H9 (cell line): ENCODE results near the gene RABEP1. TPM values are rescaled to one million over a fixed set of nuclear protein-coding genes. Genes with fewer than 3 reads are reported as not detected.
A peak's percentile ranks its signal among the peaks of the same experiment; 100 is the strongest.

ENCODE experiments used
- DNase-seq: peaks from one replicate; pipeline ENCODE4 v3.0.0-alpha.2; 2017
- H2AFZ ChIP-seq: one replicate; pipeline ENCODE4 v1.6.1; 2013; ENCODE audit warnings: mild to moderate bottlenecking, low read length, control low read depth, moderate library complexity
- H2AK5ac ChIP-seq: 2 replicates; pipeline ENCODE4 v1.6.1; 2013; ENCODE audit warnings: low read length, control low read depth, mixed read lengths; ENCODE audit not compliant: insufficient read length
- H2BK120ac ChIP-seq: one replicate; pipeline ENCODE4 v1.6.1; 2013; ENCODE audit warnings: low read depth, mild to moderate bottlenecking, low read length, control low read depth, inconsistent platforms; ENCODE audit not compliant: poor library complexity, severe bottlenecking
- H2BK12ac ChIP-seq: 2 replicates; pipeline ENCODE4 v1.6.1; 2013; ENCODE audit warnings: low read length, control low read depth, mixed read lengths, low read depth; ENCODE audit not compliant: insufficient read length
- H2BK15ac ChIP-seq: 2 replicates; pipeline ENCODE4 v1.6.1; 2013; ENCODE audit warnings: low read depth, low read length, control low read depth
- H2BK20ac ChIP-seq: one replicate; pipeline ENCODE4 v1.6.1; 2013; ENCODE audit warnings: low read depth, mild to moderate bottlenecking, low read length, control low read depth, inconsistent platforms; ENCODE audit not compliant: poor library complexity, severe bottlenecking
- H2BK5ac ChIP-seq: 2 replicates; pipeline ENCODE4 v1.6.1; 2013; ENCODE audit warnings: low read length, control low read depth, mixed read lengths; ENCODE audit not compliant: insufficient read length
- H3K14ac ChIP-seq: 2 replicates; pipeline ENCODE4 v1.6.1; 2013; ENCODE audit warnings: low read length, control low read depth; ENCODE audit not compliant: insufficient read depth
- H3K18ac ChIP-seq: 2 replicates; pipeline ENCODE4 v1.6.1; 2013; ENCODE audit warnings: low read depth, mild to moderate bottlenecking, mixed read lengths, low read length, control low read depth; ENCODE audit not compliant: insufficient read length
- H3K23ac ChIP-seq: 2 replicates; pipeline ENCODE4 v1.6.1; 2013; ENCODE audit warnings: low read length, control low read depth, mixed read lengths, low read depth; ENCODE audit not compliant: insufficient read length
- H3K23me2 ChIP-seq: 2 replicates; pipeline ENCODE4 v1.6.1; 2013; ENCODE audit warnings: low read depth, mild to moderate bottlenecking, mixed read lengths, low read length, control low read depth; ENCODE audit not compliant: insufficient read length, poor library complexity, severe bottlenecking
- H3K27ac ChIP-seq: 2 replicates; pipeline ENCODE4 v1.5.1; 2013; ENCODE audit warnings: low read length, control low read depth, mixed read lengths, low read depth; ENCODE audit not compliant: insufficient read length
- H3K27me3 ChIP-seq: 2 replicates; pipeline ENCODE4 v1.6.1; 2013; ENCODE audit warnings: low read length, control low read depth, inconsistent platforms; ENCODE audit not compliant: insufficient read depth
- H3K4ac ChIP-seq: 2 replicates; pipeline ENCODE4 v1.6.1; 2013; ENCODE audit warnings: low read depth, mild to moderate bottlenecking, control low read depth, inconsistent platforms, low read length, moderate library complexity
- H3K4me1 ChIP-seq: 2 replicates; pipeline ENCODE4 v1.6.1; 2013; ENCODE audit warnings: low read length, control low read depth, inconsistent platforms; ENCODE audit not compliant: insufficient read depth
- H3K4me2 ChIP-seq: 2 replicates; pipeline ENCODE4 v1.6.1; 2013; ENCODE audit warnings: low read length, control low read depth, mixed read lengths; ENCODE audit not compliant: insufficient read length, insufficient read depth
- H3K56ac ChIP-seq: 2 replicates; pipeline ENCODE4 v1.6.1; 2013; ENCODE audit warnings: low read depth, mild to moderate bottlenecking, mixed read lengths, low read length, control low read depth; ENCODE audit not compliant: insufficient read length
- H3K79me1 ChIP-seq: 2 replicates; pipeline ENCODE4 v1.6.1; 2013; ENCODE audit warnings: low read depth, mild to moderate bottlenecking, moderate library complexity, low read length, control low read depth, inconsistent platforms; ENCODE audit not compliant: insufficient read depth, poor library complexity, severe bottlenecking
- H3K79me2 ChIP-seq: 2 replicates; pipeline ENCODE4 v1.6.1; 2013; ENCODE audit warnings: low read length, control low read depth, inconsistent platforms; ENCODE audit not compliant: insufficient read depth
- H3K9ac ChIP-seq: 2 replicates; pipeline ENCODE4 v1.6.1; 2013; ENCODE audit warnings: low read length, control low read depth, mixed read lengths; ENCODE audit not compliant: insufficient read length; ENCODE audit errors: extremely low read depth
- H3K9me3 ChIP-seq: one replicate; pipeline ENCODE4 v1.6.1; 2013; ENCODE audit warnings: low read depth, low read length, inconsistent platforms; ENCODE audit not compliant: control insufficient read depth
- H3T11ph ChIP-seq: one replicate; pipeline ENCODE4 v1.6.1; 2013; ENCODE audit warnings: mild to moderate bottlenecking, low read length, control low read depth, inconsistent platforms
- H4K20me1 ChIP-seq: one replicate; pipeline ENCODE4 v1.6.1; 2013; ENCODE audit not compliant: control insufficient read depth, insufficient read length, insufficient read depth
- H4K5ac ChIP-seq: 2 replicates; pipeline ENCODE4 v1.6.1; 2013; ENCODE audit warnings: low read depth, mild to moderate bottlenecking, mixed read lengths, low read length, control low read depth; ENCODE audit not compliant: insufficient read length
- H4K8ac ChIP-seq: replicated peaks from 2 replicates; pipeline ENCODE4 v1.6.1; 2013; ENCODE audit warnings: low read length, control low read depth, mixed read lengths, low read depth; ENCODE audit not compliant: insufficient read length
- H4K91ac ChIP-seq: 2 replicates; pipeline ENCODE4 v1.6.1; 2013; ENCODE audit warnings: low read depth, mild to moderate bottlenecking, moderate library complexity, mixed read lengths, low read length, control low read depth; ENCODE audit not compliant: insufficient read length
- H3K27ac Mint-ChIP-seq, 3 experiments: 2 replicates in 2 of 3; 3 replicates in 1 of 3; pipeline ENCODE4 v1.8.0; 2020 to 2021; ENCODE audit warnings: mixed read lengths in 3 of 3, mild to moderate bottlenecking in 1 of 3, moderate library complexity in 1 of 3
- H3K27me3 Mint-ChIP-seq: 2 replicates; pipeline ENCODE4 v1.8.0; 2021; ENCODE audit warnings: low read depth, mild to moderate bottlenecking, moderate library complexity, mixed read lengths
- H3K36me3 Mint-ChIP-seq, 3 experiments: 2 replicates in 2 of 3; 3 replicates in 1 of 3; pipeline ENCODE4 v1.8.0; 2020 to 2021; ENCODE audit warnings: low read depth in 3 of 3, mixed read lengths in 3 of 3; ENCODE audit not compliant: insufficient read depth in 1 of 3
- H3K4me1 Mint-ChIP-seq, 2 experiments: 2 replicates each; pipeline ENCODE4 v1.8.0; 2020; ENCODE audit warnings: mixed read lengths in 2 of 2
- H3K4me3 Mint-ChIP-seq, 2 experiments: 2 replicates in 1 of 2; 3 replicates in 1 of 2; pipeline ENCODE4 v1.8.0; 2020 to 2021; ENCODE audit warnings: mild to moderate bottlenecking in 2 of 2, mixed read lengths in 2 of 2, moderate library complexity in 1 of 2
- H3K9me3 Mint-ChIP-seq, 2 experiments: 2 replicates in 1 of 2; 3 replicates in 1 of 2; pipeline ENCODE4 v1.8.0; 2020; ENCODE audit warnings: mild to moderate bottlenecking in 2 of 2, mixed read lengths in 2 of 2, moderate library complexity in 1 of 2
- WGBS: extraction: QIAGEN DNeasy Blood & Tissue Kit; methylation state at CpG from one replicate; pipeline ENCODE4 v1.1.7; 2013; ENCODE audit warnings: missing lambda C conversion rate, low lambda C conversion rate, mixed read lengths; ENCODE audit not compliant: insufficient read length; ENCODE audit errors: extremely low coverage; 5-methylcytosine and 5-hydroxymethylcytosine counted together
- total RNA-seq: library from RNA; stranded (reverse); gene quantifications from 2 replicates; pipeline ENCODE4 v1.2.1, GENCODE V29; 2021
- TF ChIP-seq, protein P1 (sequence below): fragments of 200-600 bp; sonication (generic); conservative IDR thresholded peaks from 3 replicates; pipeline ENCODE4 v1.8.0; 2021; ENCODE audit warnings: antibody characterized with exemption, mild to moderate bottlenecking

Gene RABEP1
- total RNA-seq, 1 experiment from 2014 or later, result 46.9 TPM

DNA sequence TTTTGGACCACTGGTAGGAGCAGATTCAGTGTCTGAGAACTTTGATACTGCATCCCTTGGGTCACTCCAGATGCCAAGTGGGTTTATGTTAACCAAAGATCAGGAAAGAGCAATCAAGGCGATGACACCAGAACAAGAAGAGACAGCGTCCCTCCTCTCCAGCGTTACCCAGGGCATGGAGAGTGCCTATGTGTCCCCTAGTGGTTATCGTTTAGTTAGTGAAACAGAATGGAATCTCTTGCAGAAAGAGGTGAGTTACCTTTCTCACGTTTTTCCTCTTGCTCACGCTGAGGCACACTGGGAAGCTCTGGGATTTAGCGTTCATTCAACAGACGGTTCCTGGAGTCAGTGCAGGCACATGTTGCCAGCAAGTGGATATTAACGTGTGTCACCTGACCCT is 79.3 kb downstream of the RABEP1 start:
- Histone ChIP-seq H2BK120ac (no peak overlapping the region), H3K23ac (no peak overlapping the region), H2AK5ac (no peak overlapping the region), H3K79me1 (no peaks in the 10 kb centered on the region), H4K91ac (no peak overlapping the region), H3K9ac (no peak overlapping the region), H3K9me3 (no peaks in the 10 kb centered on the region), H3K4me1 (peaks cover 3% of the 10 kb centered on the region; the same call in 1 of the 2 replicates), H3K14ac (no peak overlapping the region), H3K18ac (no peak overlapping the region), H3K4me2 (no peak overlapping the region), H3K79me2 (no peaks in the 10 kb centered on the region), H3K56ac (no peak overlapping the region), H2AFZ (no peak overlapping the region), H3K4ac (no peak overlapping the region), H3K27ac (no peak overlapping the region), H3T11ph (no peak overlapping the region), H2BK20ac (no peak overlapping the region), H2BK12ac (no peak overlapping the region), H3K23me2 (no peaks in the 10 kb centered on the region), H4K5ac (no peak overlapping the region), H3K27me3 (no peaks in the 10 kb centered on the region), H2BK15ac (no peak overlapping the region), H4K8ac (no peak overlapping the region), H4K20me1 (no peaks in the 10 kb centered on the region), H2BK5ac (no peak overlapping the region)
- Mint-ChIP-seq H3K4me3 (no peak overlapping the region), H3K27ac (peak overlapping the region; percentile 8 to 92 (median 52); a peak in 5 of 7 replicates), H3K27me3 (no peaks in the 10 kb centered on the region), H3K36me3 (peaks cover 15 to 57% (median 33%) of the 10 kb centered on the region in 3 experiments; a peak in 6 of 7 replicates), H3K4me1 (peaks cover 24 to 31% of the 10 kb centered on the region in 2 experiments), H3K9me3 (no peaks in the 10 kb centered on the region)
- no CpG with 5 or more reads among the region's 9 CpGs for WGBS
- peak; percentile 43 for DNase-seq
- TF ChIP-seq, protein P1, sequence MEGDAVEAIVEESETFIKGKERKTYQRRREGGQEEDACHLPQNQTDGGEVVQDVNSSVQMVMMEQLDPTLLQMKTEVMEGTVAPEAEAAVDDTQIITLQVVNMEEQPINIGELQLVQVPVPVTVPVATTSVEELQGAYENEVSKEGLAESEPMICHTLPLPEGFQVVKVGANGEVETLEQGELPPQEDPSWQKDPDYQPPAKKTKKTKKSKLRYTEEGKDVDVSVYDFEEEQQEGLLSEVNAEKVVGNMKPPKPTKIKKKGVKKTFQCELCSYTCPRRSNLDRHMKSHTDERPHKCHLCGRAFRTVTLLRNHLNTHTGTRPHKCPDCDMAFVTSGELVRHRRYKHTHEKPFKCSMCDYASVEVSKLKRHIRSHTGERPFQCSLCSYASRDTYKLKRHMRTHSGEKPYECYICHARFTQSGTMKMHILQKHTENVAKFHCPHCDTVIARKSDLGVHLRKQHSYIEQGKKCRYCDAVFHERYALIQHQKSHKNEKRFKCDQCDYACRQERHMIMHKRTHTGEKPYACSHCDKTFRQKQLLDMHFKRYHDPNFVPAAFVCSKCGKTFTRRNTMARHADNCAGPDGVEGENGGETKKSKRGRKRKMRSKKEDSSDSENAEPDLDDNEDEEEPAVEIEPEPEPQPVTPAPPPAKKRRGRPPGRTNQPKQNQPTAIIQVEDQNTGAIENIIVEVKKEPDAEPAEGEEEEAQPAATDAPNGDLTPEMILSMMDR, result peak; percentile 28; the same call in 1 of the 3 replicates
